ENCODE data around the gene ADAMTS14.
A peak's percentile ranks its signal among the peaks of the same experiment; 100 is the strongest.
"Not testable (repeated sequence)": the region's sequence is repeated elsewhere in the genome, so short reads cannot be mapped to it uniquely, and the experiment has no call there.

ADAMTS14 gene

DNA sequence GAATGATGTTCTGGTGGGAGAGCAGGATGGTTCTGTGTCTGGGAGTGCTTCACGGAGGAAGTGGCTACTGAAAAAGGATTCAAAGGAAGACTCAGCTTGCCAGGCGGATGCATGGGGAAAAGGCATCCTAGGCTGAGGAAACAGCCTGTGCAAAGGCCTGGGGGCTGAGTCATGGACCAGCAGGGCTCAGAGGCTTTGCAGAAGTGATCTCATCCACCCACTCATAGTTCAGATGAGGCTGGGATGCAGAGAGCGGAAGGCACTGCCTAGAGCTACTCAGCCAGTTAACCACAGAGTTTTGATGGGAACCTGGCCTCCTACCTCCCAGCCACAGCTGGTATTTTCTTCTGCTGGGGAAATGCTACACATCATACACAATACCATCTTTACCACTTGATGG, 15.8 kb upstream of the ADAMTS14 start:
- DNase-seq (ENCODE audit: low read depth, low spot score), result peak; percentile 94
- H3K27ac ChIP-seq, result peak overlapping the region; percentile 82

DNA sequence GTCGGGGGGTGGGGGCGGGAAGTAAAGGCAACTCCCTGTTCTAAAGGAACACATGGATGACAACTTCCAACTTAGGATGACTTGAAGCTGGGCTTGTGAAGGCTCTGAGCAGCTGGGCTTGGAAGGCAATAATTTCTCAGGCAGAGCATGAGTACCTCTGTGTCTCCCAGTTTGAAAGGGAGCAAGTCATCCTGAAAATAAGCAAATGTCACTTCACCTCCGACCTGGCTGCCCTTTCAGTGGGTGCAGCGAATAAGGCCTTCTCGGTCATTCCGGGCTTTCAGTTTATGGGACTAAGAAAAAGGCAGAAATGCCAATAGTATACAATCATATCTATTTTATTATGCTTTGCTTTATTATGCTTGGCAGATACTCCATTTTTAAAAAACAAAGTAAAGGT, 15.3 kb upstream of the ADAMTS14 start:
- H3K27ac ChIP-seq, result peak overlapping the region; percentile 82
- DNase-seq (ENCODE audit: low read depth, low spot score), result no peak

DNA sequence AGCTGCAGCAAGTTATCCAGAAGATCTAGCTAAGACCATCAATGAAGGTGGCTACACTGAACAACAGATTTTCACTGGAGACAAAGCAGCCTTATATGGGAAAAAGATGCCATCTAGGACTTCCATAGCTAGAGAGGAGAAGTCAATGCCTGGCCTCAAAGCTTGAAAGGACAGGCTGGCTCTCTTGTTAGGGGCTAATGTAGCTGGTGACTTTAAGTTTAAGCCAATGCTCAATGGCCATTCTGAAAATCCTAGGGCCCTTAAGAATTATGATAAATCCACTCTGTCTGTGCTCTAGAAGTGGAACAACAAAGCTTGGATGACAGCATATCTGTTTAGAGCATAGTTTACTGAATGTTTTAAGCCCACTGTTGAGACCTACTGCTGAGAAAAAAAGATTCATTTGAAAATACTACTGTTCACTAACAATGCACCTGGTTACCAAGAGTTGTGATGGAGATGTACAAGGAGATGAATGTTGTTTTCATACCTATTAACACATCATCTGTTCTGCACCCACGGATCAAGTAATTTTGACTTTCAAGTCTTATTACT, 13.6 kb upstream of the ADAMTS14 start:
- DNase-seq (ENCODE audit: low read depth, low spot score), result no peak
- no peak overlapping the region for H3K27ac ChIP-seq

DNA sequence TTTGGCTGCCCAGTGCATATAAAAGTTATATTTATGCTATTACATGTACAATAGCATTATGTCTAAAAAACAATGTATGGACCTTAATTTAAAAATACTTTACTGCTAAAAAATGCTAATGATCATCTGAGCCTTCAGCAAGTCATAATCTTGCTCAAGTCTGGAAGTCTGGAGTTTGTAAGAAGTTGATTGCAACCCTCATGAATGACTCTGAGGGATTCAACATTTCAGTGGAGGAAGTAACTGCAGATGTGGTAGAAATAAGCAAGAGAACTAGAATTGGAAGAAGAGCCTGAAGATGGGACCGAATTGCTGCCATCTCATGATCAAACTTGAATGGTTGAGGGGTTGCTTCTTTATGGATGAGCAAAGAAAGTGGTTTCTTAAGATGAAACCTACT, 13.0 kb upstream of the ADAMTS14 start:
- H3K27ac ChIP-seq, result no peak overlapping the region
- DNase-seq (ENCODE audit: low read depth, low spot score), result no peak

DNA sequence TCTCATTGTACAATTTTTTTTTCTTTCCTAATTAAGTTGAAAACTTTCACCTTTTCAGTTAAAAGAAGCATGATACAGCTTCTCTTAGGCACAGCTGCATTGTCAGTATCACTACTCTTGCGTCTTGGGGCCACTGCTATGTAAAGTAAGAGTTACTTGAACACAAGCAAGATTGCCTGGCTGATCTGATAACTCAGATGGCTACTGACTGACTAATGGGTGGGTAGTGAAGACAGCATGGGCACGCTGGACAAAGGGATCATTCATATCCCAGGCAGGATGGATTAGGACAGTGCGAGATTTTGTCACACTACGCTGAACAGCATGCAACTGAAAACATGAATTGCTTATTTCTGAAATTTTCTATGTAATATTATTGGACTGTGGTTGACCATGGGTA, 11.6 kb upstream of the ADAMTS14 start:
- no peak overlapping the region for H3K27ac ChIP-seq
- DNase-seq (ENCODE audit: low read depth, low spot score), result no peak

DNA sequence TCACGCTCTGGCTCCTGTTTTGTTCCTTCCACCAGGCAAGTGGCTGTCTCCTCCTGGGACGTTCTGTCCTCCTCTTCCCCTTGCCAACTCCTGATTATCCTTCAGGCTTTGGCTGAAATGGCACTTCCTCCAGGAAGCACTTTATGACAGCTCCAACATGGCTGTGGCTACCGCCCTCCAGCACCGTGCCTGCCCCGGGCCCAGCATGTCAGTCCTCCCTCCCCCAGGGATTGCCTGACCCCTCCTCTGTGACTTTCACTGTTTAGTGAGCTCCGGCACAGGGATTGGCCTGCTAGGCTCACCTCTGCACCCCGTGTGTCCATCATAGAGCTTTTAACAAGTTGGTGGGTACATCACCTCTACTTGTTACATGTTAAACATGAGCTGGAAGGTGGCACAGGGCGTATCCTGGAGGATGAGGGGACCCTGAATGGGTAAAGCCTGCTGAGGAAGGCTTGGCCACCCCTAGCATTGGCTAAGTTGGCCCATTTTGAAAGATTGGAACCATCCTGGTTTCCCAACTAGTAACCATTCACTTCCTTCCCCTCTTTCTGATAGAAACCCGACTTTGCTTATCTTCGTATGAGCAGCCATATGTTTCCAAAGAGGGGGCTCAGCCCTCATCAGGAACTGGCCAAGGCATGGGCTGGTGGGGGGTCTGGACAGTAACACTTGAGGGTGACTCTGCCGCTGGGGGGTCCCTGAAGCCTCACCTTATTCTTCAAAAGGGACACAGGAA, 10.5 kb upstream of the ADAMTS14 start:
- DNase-seq (ENCODE audit: low read depth, low spot score), result no peak
- no peak overlapping the region for H3K27ac ChIP-seq

DNA sequence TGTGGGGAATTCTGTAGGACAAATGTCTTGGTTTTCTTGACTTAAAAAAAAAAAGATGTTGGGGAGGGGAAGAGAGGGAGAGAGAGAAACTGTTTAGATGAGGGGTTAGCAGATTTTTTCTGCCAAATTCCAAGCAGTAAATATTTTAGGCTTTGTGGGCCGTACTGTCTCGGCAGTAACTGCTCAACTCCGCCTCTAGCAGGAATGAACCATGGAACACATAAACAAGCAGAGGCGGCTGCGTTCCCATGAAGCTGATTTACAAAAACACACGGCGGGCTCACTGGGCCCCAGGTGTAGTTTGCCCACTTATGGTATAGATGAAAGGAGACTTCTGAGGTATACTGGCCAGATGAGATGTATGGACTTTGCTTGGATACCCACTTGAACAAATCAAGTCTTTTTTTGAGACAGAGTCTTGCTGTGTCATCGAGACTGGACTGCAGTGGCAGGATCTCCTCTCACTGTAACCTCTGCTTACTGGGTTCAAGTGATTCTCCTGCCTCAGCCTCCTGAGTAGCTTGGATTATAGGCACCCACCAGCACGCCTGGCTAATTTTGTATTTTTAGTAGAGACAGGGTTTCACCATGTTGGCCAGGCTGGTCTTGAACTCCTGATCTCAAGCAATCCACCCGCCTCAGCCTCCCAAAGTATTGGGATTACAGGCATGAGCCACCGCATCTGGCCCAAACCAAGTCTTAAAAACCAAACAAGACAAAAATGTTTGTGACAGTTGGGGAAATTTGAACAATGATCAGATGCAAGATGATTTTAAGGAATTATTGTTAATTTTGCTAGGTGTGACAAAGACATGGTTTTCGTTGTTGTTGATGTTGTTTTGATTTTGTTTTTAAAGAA, 9.7 kb upstream of the ADAMTS14 start:
- H3K27ac ChIP-seq, result no peak overlapping the region
- DNase-seq (ENCODE audit: low read depth, low spot score), result no peak

DNA sequence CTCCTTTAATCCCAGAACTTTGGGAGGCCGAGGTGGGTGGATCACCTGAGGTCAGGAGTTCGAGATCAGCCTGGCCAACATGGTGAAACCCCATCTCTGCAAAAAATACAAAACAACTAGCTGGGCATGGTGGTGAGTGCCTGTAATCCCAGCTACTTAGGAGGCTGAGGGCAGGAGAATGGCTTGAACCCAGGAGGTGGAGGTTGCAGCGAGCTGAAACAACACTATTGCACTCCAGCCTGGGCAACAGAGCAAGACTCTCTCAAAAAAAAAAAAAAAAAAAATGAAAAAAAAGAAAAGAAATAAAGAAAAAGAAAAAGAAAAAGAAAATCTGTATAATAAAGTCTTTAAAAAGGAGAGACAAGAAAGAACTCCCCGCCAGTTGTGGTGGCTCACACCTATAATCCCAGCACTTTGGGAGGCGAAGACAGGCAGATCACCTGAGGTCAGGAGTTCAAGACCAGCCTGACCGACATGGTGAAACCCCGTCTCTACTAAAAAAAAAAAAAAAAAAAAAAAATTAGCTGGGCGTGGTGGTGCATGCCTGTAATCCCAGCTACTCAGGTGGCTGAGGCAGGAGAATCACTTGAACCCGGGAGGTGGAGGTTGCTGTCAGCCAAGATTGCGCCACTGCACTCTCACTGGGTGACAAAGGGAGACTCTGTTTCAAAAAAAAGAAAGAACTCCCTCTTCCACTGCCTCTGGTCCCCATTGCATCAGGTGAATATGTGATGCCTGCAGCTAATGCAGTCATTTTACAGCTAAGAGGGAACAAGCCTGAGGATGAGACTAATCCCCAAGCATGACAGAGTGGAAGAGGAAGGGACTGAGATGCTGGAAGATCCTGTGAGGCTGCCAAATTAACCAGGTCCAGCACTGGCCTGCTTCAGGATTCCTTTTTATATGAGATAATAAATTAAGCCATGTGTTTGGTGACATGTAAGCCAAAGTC, 8.6 kb upstream of the ADAMTS14 start:
- DNase-seq (ENCODE audit: low read depth, low spot score), result not testable (repeated sequence)
- H3K27ac ChIP-seq, result peak overlapping the region; percentile 66

DNA sequence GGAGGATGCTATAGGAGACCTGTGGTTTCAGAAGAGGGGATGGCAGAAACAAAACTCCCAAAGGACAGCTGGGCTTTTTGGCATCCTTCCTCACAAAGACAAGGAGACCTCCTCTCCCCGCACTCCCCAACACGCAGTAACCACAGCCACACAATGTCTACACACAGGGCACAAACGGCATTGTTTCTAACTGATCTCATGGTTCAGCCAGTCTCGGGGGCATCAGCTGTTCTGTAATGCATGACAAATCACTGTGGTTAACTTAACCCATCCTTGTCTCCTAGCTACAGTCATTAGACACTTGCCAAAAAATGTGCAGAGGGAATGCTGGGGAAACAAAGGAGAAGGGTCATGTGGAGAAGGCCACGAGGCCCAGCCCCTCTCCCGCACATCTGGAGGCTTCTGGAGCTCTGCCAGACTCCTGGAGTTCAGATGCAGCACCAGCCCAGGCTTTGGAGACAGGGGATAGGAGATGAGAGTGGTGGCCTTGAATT, 7.6 kb upstream of the ADAMTS14 start:
- H3K27ac ChIP-seq, result peak overlapping the region; percentile 66
- DNase-seq (ENCODE audit: low read depth, low spot score), result peak; percentile 92

DNA sequence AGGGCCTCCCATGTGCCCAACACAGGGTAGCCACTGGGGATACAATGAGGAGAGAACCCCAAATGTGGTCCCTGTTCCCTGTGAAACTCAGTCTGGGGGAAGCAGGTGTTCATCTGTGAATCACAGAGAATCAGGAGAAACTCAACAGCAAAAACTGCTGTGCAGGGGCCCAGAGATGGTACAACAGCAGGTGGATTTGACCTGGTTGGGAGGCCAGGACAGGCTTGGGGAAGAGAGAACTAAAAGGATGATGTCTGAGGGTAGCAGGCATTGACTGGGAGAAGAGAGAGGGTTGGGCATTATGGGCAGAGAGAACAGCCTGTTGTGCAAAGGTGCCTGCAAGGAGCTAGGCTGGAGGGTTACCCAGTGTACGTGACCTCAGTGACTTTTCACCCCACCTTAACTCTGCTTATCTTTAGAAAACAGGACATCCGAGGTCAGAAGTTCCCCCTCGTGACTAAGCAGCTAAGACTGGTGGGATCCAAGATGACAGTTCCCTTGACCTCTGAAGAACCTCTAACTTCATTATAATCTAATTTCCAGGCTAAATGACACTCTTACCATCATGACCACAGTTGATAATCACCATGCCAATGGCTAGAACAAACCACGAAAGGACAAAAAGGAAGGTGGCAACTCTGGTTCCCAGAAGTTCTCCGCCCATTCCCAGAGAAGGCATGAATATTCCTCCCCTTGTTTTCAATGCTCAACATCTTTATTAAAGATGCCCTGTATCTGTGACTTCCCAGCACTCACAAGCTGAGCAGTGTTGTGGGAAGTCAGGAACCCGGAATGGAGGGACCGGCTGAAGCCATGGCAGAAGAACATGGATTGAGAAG, 5.1 kb upstream of the ADAMTS14 start:
- no peak for DNase-seq (ENCODE audit: low read depth, low spot score)
- H3K27ac ChIP-seq, result no peak overlapping the region

DNA sequence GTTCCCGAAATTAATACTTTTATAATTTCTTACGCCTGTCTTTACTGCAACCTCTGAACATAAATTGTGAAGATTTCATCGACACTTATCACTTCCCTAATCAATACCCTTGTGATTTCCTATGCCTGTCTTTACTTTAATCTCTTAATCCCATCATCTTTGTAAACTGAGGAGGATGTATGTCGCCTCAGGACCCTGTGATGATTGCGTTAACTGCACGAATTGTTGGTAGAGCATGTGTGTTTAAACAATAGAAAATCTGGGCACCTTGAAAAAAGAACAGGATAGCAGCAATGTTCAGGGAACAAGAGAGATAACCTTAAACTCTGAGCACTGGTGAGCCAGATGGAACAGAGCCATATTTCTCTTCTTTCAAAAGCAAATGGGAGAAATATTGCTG, 4.5 kb upstream of the ADAMTS14 start:
- not testable (repeated sequence) for DNase-seq (ENCODE audit: low read depth, low spot score); H3K27ac ChIP-seq

DNA sequence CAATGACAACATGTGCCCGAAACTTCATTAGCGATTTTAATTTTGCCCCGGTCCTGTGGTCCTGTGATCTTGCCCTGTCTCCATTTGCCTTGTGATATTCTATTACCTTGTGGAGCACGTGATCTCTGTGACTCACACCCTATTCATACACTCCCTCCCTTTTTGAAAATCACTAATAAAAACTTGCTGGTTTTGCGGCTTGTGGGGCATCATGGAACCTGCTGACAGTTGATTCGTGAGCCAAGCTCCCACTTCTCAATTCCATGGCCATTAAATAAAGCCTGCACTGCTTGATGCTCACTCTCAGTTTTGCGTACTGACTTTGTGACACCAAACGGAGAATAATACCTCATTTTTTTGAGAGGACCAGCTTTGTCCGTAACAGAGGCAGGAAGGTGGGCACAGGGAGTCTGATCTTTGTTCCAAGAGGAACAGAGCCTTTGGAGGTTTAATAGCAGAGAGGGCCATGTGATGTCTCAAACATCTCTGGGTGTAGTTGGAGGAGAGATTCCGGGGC, 3.8 kb upstream of the ADAMTS14 start:
- no peak for DNase-seq (ENCODE audit: low read depth, low spot score)
- H3K27ac ChIP-seq, result no peak overlapping the region

DNA sequence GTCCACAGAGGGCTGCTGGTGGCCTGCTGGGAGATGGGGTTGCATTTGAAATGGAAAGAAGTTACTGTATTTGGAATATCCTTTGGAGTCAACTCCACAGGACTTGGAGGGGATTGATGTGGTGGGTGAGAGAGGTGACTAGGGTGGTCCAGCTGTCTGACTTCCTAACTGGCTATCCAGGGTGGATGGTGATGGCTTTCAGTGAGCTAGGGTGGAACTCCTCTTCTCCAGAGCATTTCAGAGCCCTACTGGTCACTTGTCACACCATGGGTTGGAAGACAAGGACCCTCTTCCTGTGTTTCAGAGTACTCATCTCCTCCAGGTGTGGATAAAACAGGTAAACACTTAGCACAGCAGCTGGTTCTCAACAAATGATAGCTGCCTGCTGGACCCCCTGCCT, 3.3 kb upstream of the ADAMTS14 start:
- no peak for DNase-seq (ENCODE audit: low read depth, low spot score)
- H3K27ac ChIP-seq, result no peak overlapping the region

DNA sequence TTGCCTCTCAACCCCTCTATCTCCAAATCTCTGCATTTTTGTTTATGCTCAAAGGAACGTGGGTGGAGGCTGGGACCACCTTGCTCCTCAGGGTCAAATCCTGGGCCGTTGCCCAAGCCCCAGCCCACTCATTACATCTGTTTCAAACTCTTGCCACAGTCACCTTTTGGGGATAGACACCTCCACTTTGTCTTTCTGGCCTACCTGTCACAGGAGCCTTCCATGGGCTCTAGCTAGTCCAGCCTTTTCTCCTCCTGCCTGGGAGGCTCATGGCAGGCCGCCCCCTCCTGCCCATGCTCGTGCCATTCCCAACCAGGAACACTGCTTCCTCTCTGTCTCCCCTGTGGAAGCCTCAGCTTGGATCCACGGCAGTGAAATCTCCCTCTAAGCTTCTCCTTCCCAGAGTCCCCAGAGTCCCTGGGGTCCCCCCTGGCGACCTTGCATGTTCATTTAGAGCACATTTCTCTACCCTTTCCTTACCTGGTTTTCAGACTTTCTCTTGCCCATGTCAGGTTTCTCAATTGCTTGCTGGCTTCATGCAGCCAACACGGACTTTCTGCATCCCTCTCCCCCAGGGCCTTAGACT, 2.5 kb upstream of the ADAMTS14 start:
- no peak overlapping the region for H3K27ac ChIP-seq
- no peak for DNase-seq (ENCODE audit: low read depth, low spot score)

DNA sequence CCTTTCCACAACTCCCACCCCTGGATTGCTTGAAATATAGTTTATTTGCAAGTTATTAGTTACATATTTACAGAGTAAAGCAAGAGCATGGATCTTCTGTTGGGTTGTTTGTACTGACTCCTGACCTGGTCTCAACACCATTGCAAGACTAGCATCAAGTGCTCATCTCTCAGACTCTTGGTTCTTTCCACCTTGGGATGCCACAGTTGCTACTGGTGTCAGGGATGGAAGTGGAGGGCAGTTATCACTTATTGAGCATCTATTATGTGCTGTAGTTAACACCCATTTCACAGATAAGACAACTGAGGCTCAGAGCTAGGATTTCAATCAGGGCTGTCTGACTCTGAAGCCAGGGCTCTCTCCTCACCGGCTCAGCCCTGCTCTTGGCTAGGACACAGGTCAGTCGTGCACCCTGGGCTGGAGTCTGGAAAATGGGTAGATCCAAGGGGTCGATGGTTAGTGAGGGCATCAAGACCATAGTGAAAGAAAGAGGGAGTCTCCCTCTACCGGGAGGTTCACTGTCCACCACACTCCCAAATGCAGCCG, 614 bp upstream of the ADAMTS14 start:
- DNase-seq (ENCODE audit: low read depth, low spot score), result no peak
- no peak overlapping the region for H3K27ac ChIP-seq

DNA sequence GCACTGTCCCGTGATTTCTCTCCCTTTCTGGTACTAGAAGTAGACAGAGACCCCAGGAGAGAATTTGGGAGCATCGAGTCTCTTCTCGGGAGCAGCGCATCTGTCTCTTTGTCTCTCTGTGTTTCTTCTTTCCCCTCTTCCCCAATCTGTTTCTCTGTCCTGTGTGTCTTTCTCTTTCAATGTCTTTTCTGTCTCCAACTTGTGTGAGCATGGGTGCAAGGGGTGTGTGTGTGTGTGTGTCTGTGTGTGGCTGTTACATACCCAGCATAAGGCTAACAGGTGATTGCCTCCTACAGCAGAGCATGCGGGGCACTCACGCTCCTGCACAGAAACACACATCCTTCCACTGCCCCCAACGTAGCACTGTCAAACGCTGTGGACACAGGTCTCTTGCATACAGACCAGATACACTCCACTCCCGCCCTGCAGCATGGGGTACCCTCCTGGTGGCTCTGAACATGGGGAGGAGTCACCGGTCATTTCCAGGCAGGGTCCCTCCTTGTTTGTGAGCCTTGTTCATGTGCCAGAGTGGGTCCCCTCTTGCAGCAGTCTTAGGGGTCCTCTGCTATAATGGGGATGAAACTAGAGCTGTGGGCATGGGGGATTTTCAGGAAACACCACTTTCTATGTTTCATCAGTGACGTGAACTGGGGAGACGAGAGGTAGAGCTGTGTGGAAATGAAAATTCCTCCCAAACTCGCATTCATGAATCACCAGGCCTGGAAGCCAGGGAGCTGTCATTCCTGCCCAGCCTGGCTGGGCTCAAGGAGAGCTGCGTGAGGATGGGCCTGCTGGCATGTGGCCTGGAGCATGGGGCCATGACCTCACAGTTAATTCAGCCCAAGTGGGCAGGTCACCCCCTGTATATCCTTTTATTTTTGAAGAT, 980 bp downstream of the ADAMTS14 start:
- H3K27ac ChIP-seq, result no peak overlapping the region
- no peak for DNase-seq (ENCODE audit: low read depth, low spot score)

DNA sequence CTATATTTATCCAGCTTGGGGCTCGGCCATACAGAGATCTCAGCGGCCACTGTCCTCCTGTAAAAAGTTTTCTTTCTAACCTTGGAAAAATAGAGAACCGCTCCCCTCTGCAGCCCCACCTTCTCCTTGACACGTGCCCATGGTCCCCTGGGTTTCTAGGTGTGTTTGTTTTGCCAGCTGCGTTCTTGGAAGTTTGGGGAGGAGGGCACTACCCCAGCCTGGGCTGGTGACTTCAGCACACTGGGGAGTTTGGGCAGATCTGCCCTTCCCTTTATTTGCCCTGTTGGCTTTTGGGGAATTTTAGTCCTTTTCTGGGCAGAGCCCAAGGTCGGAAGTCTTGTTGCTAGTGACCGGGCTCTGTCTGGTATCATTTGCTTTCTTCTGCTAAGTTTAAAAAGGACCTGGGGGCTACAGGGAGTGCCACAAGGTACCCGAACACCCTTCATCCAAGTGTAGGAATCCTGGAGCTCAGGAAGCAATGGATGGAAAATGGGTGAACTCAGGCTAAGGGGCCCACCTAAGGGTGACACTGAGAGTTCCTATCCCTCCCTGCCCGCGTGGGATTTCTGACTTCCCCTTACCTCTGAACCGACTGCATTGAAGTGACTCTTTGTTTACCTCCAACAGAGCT, 1.7 kb downstream of the ADAMTS14 start:
- no peak for DNase-seq (ENCODE audit: low read depth, low spot score)
- no peak overlapping the region for H3K27ac ChIP-seq

All from epithelial cell of prostate (primary cell).